ENCODE measurements around the gene CLASP1.

CLASP1 gene

GRCh38 chr2:121297217-121297830 lies 351.9 kb downstream of the CLASP1 start:
- DNase-seq (ENCODE audit: low read depth) = peak; percentile 69
- H3K4me3 ChIP-seq (ENCODE audit: low read depth, low read length) = no peak overlapping the region

DNA sequence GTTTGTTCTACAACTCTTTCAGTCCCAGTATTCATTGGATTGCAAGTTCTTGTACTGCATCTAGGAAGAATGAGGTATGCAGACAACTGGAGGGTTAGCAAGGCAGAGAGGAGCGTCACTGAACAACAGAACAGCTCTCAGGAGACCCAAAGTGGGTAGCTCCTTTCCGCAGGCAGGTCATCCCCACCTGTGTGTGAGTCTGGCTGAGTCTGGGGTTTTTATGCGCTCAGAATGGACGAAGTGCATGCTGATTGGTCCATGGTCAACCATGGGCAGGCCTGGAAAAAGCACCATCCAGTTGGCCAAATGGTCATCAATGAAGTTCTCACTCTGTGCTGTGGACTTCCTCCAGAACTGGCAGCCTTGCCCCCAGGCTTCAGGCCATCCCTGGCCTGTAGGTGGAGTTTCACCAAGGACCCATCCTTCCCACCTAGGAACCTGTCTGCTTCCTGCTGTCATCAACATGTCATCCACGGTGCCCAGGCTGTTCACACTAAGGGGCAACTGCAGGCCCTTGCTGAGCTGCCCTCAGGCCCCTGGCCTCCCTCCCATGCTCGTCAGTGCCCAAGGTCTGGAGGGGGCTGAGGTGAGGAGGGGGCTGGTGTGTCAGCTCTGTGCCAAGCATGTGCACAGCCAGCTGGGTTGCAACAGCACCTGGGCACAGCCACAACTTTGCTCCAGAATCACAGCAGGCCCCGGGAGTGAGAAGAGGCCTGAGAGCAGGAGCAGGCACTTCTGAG lies 353.2 kb downstream of the CLASP1 start:
- no peak overlapping the region for H3K4me3 ChIP-seq (ENCODE audit: low read depth, low read length)
- no peak for DNase-seq (ENCODE audit: low read depth)
- TF ChIP-seq, protein P1, sequence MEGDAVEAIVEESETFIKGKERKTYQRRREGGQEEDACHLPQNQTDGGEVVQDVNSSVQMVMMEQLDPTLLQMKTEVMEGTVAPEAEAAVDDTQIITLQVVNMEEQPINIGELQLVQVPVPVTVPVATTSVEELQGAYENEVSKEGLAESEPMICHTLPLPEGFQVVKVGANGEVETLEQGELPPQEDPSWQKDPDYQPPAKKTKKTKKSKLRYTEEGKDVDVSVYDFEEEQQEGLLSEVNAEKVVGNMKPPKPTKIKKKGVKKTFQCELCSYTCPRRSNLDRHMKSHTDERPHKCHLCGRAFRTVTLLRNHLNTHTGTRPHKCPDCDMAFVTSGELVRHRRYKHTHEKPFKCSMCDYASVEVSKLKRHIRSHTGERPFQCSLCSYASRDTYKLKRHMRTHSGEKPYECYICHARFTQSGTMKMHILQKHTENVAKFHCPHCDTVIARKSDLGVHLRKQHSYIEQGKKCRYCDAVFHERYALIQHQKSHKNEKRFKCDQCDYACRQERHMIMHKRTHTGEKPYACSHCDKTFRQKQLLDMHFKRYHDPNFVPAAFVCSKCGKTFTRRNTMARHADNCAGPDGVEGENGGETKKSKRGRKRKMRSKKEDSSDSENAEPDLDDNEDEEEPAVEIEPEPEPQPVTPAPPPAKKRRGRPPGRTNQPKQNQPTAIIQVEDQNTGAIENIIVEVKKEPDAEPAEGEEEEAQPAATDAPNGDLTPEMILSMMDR (conservative IDR thresholded peaks at IDR 0.05; ENCODE audit: low read depth, low read length) = no peak

More at GRCh38 chr2:121297217-121297830, 351.9 kb downstream of the CLASP1 start:
- TF ChIP-seq, protein P1 (conservative IDR thresholded peaks at IDR 0.05; ENCODE audit: low read depth, low read length) = peak; percentile 88

- no peak for DNase-seq (ENCODE audit: low read depth)
- TF ChIP-seq, protein P1 (conservative IDR thresholded peaks at IDR 0.05; ENCODE audit: low read depth, low read length) = no peak
- H3K4me3 ChIP-seq (ENCODE audit: low read depth, low read length) = no peak overlapping the region
Observed at GRCh38 chr2:121294881-121295840, 354.1 kb downstream of the CLASP1 start.

DNA sequence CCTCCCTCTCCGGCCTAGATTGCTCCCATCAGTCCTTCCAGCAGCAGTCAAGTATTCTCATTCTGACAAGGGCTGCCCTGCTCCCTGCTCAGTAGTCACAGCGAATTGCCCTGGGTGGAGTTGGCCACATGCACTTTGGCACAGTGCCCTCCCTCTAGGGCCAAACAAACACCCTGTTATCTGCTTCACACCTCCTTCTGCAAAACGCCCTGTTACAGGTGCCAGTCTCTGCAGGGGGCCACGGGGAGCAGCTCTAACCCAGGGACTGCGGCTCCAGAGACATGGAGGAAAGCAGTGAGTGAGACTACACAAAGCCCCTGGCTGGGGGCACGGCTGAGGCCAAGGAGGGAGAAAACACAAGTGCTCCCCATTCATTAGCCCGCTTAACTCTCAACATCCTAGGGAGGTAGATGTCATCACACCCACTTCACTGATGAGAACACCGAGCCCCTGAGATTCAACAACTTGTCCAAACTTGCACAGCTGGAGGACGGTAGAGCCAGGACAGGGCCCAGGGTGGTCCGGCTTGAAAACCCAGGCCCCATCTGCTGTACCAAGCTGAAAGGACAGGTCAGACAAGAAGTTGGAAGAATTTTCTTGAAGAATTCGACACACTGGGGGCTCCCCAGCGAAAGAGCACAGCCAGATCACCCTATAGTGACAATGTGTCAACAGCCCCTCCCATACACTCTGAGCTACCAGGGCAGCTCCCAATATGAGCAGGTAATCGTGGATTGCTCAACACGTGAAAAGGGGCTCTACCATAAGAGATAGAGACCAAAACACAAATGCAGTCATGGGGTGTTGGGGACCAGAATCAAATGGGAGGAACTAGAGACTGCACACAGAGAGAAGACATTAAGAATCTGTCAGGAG lies 355.6 kb downstream of the CLASP1 start:
- H3K4me3 ChIP-seq (ENCODE audit: low read depth, low read length) = no peak overlapping the region
- DNase-seq (ENCODE audit: low read depth) = no peak
- TF ChIP-seq, protein P1 (conservative IDR thresholded peaks at IDR 0.05; ENCODE audit: low read depth, low read length) = no peak

- DNase-seq (ENCODE audit: low read depth) = no peak
- TF ChIP-seq, protein P1 (conservative IDR thresholded peaks at IDR 0.05; ENCODE audit: low read depth, low read length) = no peak
- no peak overlapping the region for H3K4me3 ChIP-seq (ENCODE audit: low read depth, low read length)
Observed at GRCh38 chr2:121291251-121291580, 358.0 kb downstream of the CLASP1 start.

DNA sequence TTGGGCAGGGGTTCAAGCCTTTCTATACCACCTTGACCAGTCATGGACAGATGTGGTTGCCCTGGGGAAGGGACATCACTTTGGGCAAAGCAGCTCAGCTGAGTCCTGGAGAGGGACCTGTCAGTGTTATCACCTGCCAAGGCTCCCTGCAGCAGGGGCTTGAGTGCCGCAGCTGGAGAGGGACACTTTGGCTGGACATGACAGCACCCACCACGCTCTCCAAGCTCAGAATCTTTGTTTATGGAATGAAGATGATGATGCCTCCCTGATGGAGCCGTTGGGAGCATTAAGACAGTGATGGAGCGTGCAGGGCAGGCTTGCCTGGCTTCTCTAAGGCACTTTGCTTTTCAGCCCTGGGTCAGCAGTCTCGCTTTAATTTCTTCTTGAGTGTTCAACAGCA lies 360.0 kb downstream of the CLASP1 start:
- no peak overlapping the region for H3K4me3 ChIP-seq (ENCODE audit: low read depth, low read length)
- TF ChIP-seq, protein P1 (conservative IDR thresholded peaks at IDR 0.05; ENCODE audit: low read depth, low read length) = no peak
- DNase-seq (ENCODE audit: low read depth) = no peak

All from choroid plexus epithelial cell (primary cell).